ENCODE data around the gene BRMS1. TPM values are rescaled to one million over a fixed set of nuclear protein-coding genes. Genes with fewer than 3 reads are reported as not detected.

BRMS1 gene
- total RNA-seq, 1 experiment from 2014 or later: 58.1 TPM

DNA sequence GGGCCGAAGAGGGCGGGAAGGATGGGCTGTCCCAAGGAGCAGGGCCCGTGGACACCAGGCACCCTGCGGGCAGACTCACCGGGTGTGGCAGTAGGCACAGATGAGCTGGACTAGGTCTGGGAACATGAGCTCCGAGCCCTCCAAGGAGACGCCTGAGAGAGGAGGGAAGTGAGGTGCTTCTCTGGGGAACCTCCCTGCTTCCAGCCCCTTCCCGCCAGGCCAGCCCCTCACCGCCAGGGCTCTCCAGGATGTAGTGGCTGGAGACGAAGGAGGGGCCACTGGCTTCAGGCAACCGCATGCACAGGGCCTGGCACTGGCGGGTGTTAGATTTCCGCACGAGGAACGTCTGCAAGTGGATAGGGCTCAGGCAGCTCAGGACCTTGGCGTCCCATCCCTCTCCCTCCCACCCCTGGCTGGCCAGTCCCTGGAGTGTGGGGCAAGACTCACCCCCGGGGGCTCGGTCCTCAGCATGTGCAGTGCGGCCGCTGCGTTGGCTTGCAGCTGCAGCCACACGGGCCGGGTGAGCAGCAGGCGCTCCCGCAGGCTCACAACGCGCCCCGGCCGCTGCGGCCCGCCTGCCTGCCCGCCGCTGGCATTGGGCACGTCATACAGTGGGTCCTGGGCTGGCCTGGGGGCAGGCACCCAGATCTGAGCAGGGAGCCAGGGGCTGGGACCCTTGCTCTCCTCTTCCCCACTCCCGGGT lies 9.2 kb downstream of the BRMS1 start:
- no TSS peak for BruUV-seq (replicated peaks)
- peaks cover 10% of the 10 kb centered on the region for H3K4me1 ChIP-seq
- peak in 1 of 2 experiments; percentile 37 for DNase-seq
- peaks cover 21% of the 10 kb centered on the region for H3K36me3 Mint-ChIP-seq (ENCODE audit: insufficient read depth, unreplicated experiment)
- no peaks in the 10 kb centered on the region for H3K36me3 ChIP-seq (ENCODE audit: control insufficient read depth, insufficient read depth, low read length)
- TF ChIP-seq, protein P1, sequence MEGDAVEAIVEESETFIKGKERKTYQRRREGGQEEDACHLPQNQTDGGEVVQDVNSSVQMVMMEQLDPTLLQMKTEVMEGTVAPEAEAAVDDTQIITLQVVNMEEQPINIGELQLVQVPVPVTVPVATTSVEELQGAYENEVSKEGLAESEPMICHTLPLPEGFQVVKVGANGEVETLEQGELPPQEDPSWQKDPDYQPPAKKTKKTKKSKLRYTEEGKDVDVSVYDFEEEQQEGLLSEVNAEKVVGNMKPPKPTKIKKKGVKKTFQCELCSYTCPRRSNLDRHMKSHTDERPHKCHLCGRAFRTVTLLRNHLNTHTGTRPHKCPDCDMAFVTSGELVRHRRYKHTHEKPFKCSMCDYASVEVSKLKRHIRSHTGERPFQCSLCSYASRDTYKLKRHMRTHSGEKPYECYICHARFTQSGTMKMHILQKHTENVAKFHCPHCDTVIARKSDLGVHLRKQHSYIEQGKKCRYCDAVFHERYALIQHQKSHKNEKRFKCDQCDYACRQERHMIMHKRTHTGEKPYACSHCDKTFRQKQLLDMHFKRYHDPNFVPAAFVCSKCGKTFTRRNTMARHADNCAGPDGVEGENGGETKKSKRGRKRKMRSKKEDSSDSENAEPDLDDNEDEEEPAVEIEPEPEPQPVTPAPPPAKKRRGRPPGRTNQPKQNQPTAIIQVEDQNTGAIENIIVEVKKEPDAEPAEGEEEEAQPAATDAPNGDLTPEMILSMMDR (IDR thresholded peaks at IDR 0.05; ENCODE audit: insufficient read depth in 1 of 2, low read depth in 1 of 2, low read length in 1 of 2, severe bottlenecking in 1 of 2, unreplicated experiment in 1 of 2): no peak
- H3K27me3 ChIP-seq (replicated peaks; ENCODE audit: control insufficient read depth, insufficient read depth, low read length): no peaks in the 10 kb centered on the region
- POLR2A ChIA-PET: interaction anchor here (0.8 to 1.5 kb wide), 2 partner anchors 23 to 46 kb away, joined by 7 to 26 read pairs; partner anchors contain the start of gene YIF1A
- H3K9me3 Mint-ChIP-seq (ENCODE audit: unreplicated experiment): no peaks in the 10 kb centered on the region
- no peaks in the 10 kb centered on the region for H3K27me3 Mint-ChIP-seq (ENCODE audit: insufficient read depth, unreplicated experiment)
- H3K4me1 Mint-ChIP-seq (ENCODE audit: low read depth, unreplicated experiment): peaks cover 7% of the 10 kb centered on the region
- H3K4me3 Mint-ChIP-seq (ENCODE audit: unreplicated experiment): peak overlapping the region; percentile 94
- CTCF ChIA-PET: interaction anchor here (0.6 to 3.4 kb wide), 12 partner anchors 9 to 103 kb away, joined by 3 to 90 read pairs (median 6); partner anchors contain the start of genes BRMS1, MRPL11 and YIF1A
- H3K9me3 ChIP-seq: no peaks in the 10 kb centered on the region
- intact Hi-C loops (cut with micrococcal nuclease; ENCODE audit: unreplicated experiment): loop anchor here (1.0 kb wide), 3 partner anchors 7 to 46 kb away; partner anchors contain the start of gene YIF1A
- peak overlapping the region; percentile 91 for H3K27ac Mint-ChIP-seq (ENCODE audit: unreplicated experiment)
- peak overlapping the region; percentile 69 for H3K4me3 ChIP-seq (ENCODE audit: low read depth, low read length)

DNA sequence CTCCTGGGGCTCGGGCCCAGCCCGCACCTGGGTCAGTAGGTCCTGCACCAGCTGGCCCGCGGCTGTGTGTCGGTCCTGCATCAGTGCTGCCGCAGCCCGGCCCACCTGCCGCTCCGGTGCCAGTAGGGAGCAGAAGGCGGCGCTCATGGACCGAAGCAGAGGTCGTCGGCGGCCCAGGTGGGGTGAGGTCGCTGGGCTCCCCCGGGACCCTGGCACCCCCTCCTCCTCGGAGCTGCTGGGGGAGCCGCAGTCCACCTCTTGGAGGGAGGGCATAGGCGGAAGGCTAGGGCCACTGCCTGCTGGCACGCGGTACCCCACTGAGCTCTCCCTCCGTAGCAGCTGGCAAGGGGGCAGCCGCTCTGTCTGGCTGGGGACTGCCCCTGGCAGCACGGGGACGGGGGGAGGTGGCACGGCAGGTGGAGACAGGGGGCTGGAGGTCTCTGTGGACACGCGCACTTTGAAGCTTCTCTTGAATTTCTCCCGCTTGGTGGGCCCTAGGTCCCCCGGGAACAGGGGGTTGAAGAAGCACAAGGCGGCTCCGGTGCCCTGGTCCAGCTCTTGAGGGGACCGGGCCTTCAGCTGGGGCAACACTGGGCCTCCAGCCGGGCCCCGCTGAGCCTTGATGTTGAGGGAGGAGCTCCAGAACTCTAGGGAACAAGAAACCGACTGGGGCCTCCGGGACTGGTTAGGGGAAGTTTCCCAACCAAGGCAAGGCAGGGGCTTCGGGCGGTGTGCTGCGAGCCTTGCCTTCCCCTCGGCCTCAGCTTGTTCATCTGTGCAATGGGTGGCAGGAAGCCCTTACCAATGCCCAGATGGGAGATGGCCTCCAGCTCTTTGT lies 10.1 kb downstream of the BRMS1 start:
- Mint-ChIP-seq H3K4me3 (ENCODE audit: unreplicated experiment) (peak overlapping the region; percentile 94), H3K27ac (ENCODE audit: unreplicated experiment) (peak overlapping the region; percentile 87), H3K9me3 (ENCODE audit: unreplicated experiment) (no peaks in the 10 kb centered on the region), H3K36me3 (ENCODE audit: insufficient read depth, unreplicated experiment) (peaks cover 21% of the 10 kb centered on the region), H3K4me1 (ENCODE audit: low read depth, unreplicated experiment) (peaks cover 7% of the 10 kb centered on the region), H3K27me3 (ENCODE audit: insufficient read depth, unreplicated experiment) (no peaks in the 10 kb centered on the region)
- Histone ChIP-seq H3K4me1 (peaks cover 10% of the 10 kb centered on the region), H3K27me3 (replicated peaks; ENCODE audit: control insufficient read depth, insufficient read depth, low read length) (no peaks in the 10 kb centered on the region), H3K4me3 (ENCODE audit: low read depth, low read length) (peak overlapping the region; percentile 69), H3K36me3 (ENCODE audit: control insufficient read depth, insufficient read depth, low read length) (no peaks in the 10 kb centered on the region), H3K9me3 (no peaks in the 10 kb centered on the region)
- ChIA-PET CTCF (interaction anchor here (0.7 to 3.4 kb wide), 5 partner anchors 8 to 54 kb away, joined by 3 to 90 read pairs (median 7); partner anchors contain the start of gene YIF1A), POLR2A (interaction anchor here (1.5 kb wide), 1 partner anchor 23 kb away, joined by 26 read pairs; no protein-coding TSS in a partner anchor)
- no TSS peak for BruUV-seq (replicated peaks)
- TF ChIP-seq, protein P1 (IDR thresholded peaks at IDR 0.05; ENCODE audit: insufficient read depth in 1 of 2, low read depth in 1 of 2, low read length in 1 of 2, severe bottlenecking in 1 of 2, unreplicated experiment in 1 of 2): no peak
- no peak for DNase-seq
- intact Hi-C loops (cut with micrococcal nuclease; ENCODE audit: unreplicated experiment): no loop called here

Measured in Caco-2 (cell line).